Activated CD8-positive, alpha-beta memory T cell treated with anti-CD3 and anti-CD28 coated beads for 4 hours (primary cell): ENCODE data around the gene RBMS1.

Source experiments
- DNase-seq, 2 donors: peaks; one replicate each; pipeline ENCODE4 v3.0.0-alpha.2; 2020; ENCODE audit warnings: low read depth in 2 of 2

Gene RBMS1

GRCh38 chr2:160253440-160254188 lies 240.0 kb downstream of the RBMS1 start:
- DNase-seq, result no peak

- no peak for DNase-seq
These were observed 240.7 kb downstream of the RBMS1 start for GRCh38 chr2:160252900-160253299.

- DNase-seq, result no peak
These were observed 241.2 kb downstream of the RBMS1 start for GRCh38 chr2:160252278-160252887.

- DNase-seq, result no peak
These were observed 242.0 kb downstream of the RBMS1 start for GRCh38 chr2:160251569-160251968.

- DNase-seq, result no peak
These were observed 243.7 kb downstream of the RBMS1 start for GRCh38 chr2:160249876-160250275.

- no peak for DNase-seq
These were observed 246.1 kb downstream of the RBMS1 start for GRCh38 chr2:160247296-160248035.

- DNase-seq, result no peak
These were observed 247.3 kb downstream of the RBMS1 start for GRCh38 chr2:160246356-160246755.

GRCh38 chr2:160245614-160246155 lies 247.9 kb downstream of the RBMS1 start:
- DNase-seq, result no peak

- no peak for DNase-seq
These were observed 250.6 kb downstream of the RBMS1 start for GRCh38 chr2:160242893-160243564.

GRCh38 chr2:160241251-160242137 lies 252.1 kb downstream of the RBMS1 start:
- DNase-seq, result no peak

- DNase-seq, result no peak
These were observed 254.2 kb downstream of the RBMS1 start for GRCh38 chr2:160239436-160239835.

GRCh38 chr2:160238392-160238791 lies 255.2 kb downstream of the RBMS1 start:
- no peak for DNase-seq

- DNase-seq, result no peak
These were observed 260.6 kb downstream of the RBMS1 start for GRCh38 chr2:160232905-160233475.

GRCh38 chr2:160229591-160229990 lies 264.0 kb downstream of the RBMS1 start:
- DNase-seq, result no peak

- DNase-seq, result no peak
These were observed 265.3 kb downstream of the RBMS1 start for GRCh38 chr2:160228141-160228917.

GRCh38 chr2:160227293-160227915 lies 266.2 kb downstream of the RBMS1 start:
- DNase-seq, result no peak

GRCh38 chr2:160226367-160226766 lies 267.2 kb downstream of the RBMS1 start:
- no peak for DNase-seq

GRCh38 chr2:160225722-160226121 lies 267.9 kb downstream of the RBMS1 start:
- no peak for DNase-seq

GRCh38 chr2:160224507-160224906 lies 269.1 kb downstream of the RBMS1 start:
- DNase-seq, result no peak
